Measurements from ENCODE around the gene MGAT5. TPM values are rescaled to one million over a fixed set of nuclear protein-coding genes. Genes with fewer than 3 reads are reported as not detected.

MGAT5 gene
- total RNA-seq, 1 experiment from 2014 or later, result 52.4 TPM

- ChIA-PET POLR2A (interaction anchor here (3.1 kb wide), 1 partner anchor 88 kb away, joined by 17 read pairs; no protein-coding TSS in a partner anchor), CTCF (interaction anchor here (0.7 to 8.0 kb wide), 8 partner anchors 9 to 321 kb away, joined by 3 to 116 read pairs (median 6); no protein-coding TSS in a partner anchor)
- H3K27me3 Mint-ChIP-seq (ENCODE audit: low read depth), result no peaks in the 10 kb centered on the region
- no peak overlapping the region for H3K4me3 Mint-ChIP-seq
- ATAC-seq (peak; percentile 83), DNase-seq (ENCODE audit: low spot score) (peak; percentile 66)
- H3K4me1 Mint-ChIP-seq, result peaks cover 12% of the 10 kb centered on the region
- H3K9me3 Mint-ChIP-seq, result no peaks in the 10 kb centered on the region
- no peaks in the 10 kb centered on the region for H3K36me3 Mint-ChIP-seq
- H3K27ac Mint-ChIP-seq, result no peak overlapping the region
- TF ChIP-seq CTCF (IDR thresholded peaks at IDR 0.05), result peak; percentile 56
- TF ChIP-seq GABPB1 (CRISPR knock-in tag; IDR thresholded peaks at IDR 0.05), result no peak
These were observed 46.2 kb upstream of the MGAT5 start for GRCh38 chr2:134207589-134208209.

GRCh38 chr2:134208825-134209224 is 45.0 kb upstream of the MGAT5 start:
- no peaks in the 10 kb centered on the region for H3K9me3 Mint-ChIP-seq
- H3K36me3 Mint-ChIP-seq, result no peaks in the 10 kb centered on the region
- DNase-seq (ENCODE audit: low spot score) (no peak), ATAC-seq (no peak)
- TF ChIP-seq USF2 (CRISPR knock-in tag; IDR thresholded peaks at IDR 0.05) (no peak), AR (CRISPR knock-in tag; IDR thresholded peaks at IDR 0.05) (no peak), FOXP1 (CRISPR knock-in tag; IDR thresholded peaks at IDR 0.05; ENCODE audit: borderline replicate concordance) (no peak), ZNF512 (CRISPR knock-in tag; IDR thresholded peaks at IDR 0.05; ENCODE audit: borderline replicate concordance) (no peak), TCF7 (CRISPR knock-in tag; IDR thresholded peaks at IDR 0.05; ENCODE audit: low read depth) (no peak), FOXP4 (CRISPR knock-in tag; IDR thresholded peaks at IDR 0.05) (no peak), CBFB (CRISPR knock-in tag; IDR thresholded peaks at IDR 0.05; ENCODE audit: low read depth) (no peak), ATF3 (CRISPR knock-in tag; conservative IDR thresholded peaks at IDR 0.05) (no peak), ZBTB21 (CRISPR knock-in tag; IDR thresholded peaks at IDR 0.05; ENCODE audit: borderline replicate concordance) (no peak)
- no peak overlapping the region for H3K4me3 Mint-ChIP-seq
- no peak overlapping the region for H3K27ac Mint-ChIP-seq
- ChIA-PET CTCF (interaction anchor here (0.6 to 8.0 kb wide), 6 partner anchors 10 to 242 kb away, joined by 3 to 116 read pairs (median 4); no protein-coding TSS in a partner anchor), POLR2A (no interaction called here)
- no peaks in the 10 kb centered on the region for H3K27me3 Mint-ChIP-seq (ENCODE audit: low read depth)
- H3K4me1 Mint-ChIP-seq, result peaks cover 8% of the 10 kb centered on the region
